ENCODE results near the gene MTR.

MTR gene

DNA sequence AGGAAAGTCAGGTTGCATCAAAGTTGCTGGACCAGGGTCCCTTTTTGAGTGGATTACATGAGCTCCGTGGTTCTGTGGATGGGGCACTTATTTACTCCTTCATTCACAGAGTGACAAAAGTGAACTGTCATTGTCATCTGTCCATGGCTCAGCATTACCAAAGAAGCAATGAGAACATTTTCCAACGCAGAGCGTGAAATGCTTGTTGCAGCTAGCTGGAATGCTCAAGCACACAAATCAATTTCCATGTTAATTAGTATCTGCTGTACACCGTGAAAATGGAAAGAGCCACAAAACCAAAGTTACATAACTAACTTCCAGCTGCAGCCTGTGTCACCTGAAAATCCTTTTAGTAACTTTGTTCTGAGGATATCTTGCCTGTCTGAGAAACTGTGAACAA lies 130.3 kb downstream of the MTR start:
- ATAC-seq = no peak
- no peak for TF ChIP-seq ARNTL (CRISPR knock-in tag; IDR thresholded peaks at IDR 0.05; ENCODE audit: borderline replicate concordance, low read depth)

DNA sequence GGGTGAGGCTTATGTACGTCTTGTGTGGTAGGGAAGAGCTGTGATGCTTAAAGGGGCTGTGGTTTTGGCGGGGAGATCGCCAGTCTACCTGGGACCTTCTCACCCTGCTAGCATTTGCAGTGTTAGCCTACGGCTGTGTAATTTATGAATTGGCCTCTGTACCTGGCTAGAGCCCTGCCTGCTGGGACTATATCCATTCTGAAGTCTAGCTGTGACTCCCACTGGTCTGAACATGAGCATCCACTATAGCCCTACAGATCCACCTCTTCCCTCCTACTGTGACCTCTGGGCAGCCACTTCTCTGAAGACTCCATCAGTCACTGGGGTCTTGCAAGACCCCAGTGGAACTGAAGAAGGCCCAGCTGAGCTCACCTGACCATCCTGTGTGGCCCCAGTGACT lies 135.4 kb downstream of the MTR start:
- TF ChIP-seq SNAI2 (CRISPR knock-in tag; IDR thresholded peaks at IDR 0.05) (no peak), ESRRG (CRISPR knock-in tag; IDR thresholded peaks at IDR 0.05) (no peak), ZFP3 (CRISPR knock-in tag; IDR thresholded peaks at IDR 0.05) (no peak), PPARA (CRISPR knock-in tag; IDR thresholded peaks at IDR 0.05; ENCODE audit: borderline replicate concordance) (no peak), OSR1 (CRISPR knock-in tag; IDR thresholded peaks at IDR 0.05) (no peak), ARNTL (CRISPR knock-in tag; IDR thresholded peaks at IDR 0.05; ENCODE audit: borderline replicate concordance, low read depth) (no peak), ISL1 (CRISPR knock-in tag; IDR thresholded peaks at IDR 0.05) (no peak)
- TF ChIP-seq, protein P1, sequence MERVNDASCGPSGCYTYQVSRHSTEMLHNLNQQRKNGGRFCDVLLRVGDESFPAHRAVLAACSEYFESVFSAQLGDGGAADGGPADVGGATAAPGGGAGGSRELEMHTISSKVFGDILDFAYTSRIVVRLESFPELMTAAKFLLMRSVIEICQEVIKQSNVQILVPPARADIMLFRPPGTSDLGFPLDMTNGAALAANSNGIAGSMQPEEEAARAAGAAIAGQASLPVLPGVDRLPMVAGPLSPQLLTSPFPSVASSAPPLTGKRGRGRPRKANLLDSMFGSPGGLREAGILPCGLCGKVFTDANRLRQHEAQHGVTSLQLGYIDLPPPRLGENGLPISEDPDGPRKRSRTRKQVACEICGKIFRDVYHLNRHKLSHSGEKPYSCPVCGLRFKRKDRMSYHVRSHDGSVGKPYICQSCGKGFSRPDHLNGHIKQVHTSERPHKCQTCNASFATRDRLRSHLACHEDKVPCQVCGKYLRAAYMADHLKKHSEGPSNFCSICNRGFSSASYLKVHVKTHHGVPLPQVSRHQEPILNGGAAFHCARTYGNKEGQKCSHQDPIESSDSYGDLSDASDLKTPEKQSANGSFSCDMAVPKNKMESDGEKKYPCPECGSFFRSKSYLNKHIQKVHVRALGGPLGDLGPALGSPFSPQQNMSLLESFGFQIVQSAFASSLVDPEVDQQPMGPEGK (CRISPR knock-in tag; IDR thresholded peaks at IDR 0.05; ENCODE audit: borderline replicate concordance) = no peak
- TF ChIP-seq, protein P2, sequence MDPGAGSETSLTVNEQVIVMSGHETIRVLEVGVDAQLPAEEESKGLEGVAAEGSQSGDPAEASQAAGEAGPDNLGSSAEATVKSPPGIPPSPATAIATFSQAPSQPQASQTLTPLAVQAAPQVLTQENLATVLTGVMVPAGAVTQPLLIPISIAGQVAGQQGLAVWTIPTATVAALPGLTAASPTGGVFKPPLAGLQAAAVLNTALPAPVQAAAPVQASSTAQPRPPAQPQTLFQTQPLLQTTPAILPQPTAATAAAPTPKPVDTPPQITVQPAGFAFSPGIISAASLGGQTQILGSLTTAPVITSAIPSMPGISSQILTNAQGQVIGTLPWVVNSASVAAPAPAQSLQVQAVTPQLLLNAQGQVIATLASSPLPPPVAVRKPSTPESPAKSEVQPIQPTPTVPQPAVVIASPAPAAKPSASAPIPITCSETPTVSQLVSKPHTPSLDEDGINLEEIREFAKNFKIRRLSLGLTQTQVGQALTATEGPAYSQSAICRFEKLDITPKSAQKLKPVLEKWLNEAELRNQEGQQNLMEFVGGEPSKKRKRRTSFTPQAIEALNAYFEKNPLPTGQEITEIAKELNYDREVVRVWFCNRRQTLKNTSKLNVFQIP (CRISPR knock-in tag; IDR thresholded peaks at IDR 0.05; ENCODE audit: borderline replicate concordance, low read depth) = no peak
- ATAC-seq = no peak

DNA sequence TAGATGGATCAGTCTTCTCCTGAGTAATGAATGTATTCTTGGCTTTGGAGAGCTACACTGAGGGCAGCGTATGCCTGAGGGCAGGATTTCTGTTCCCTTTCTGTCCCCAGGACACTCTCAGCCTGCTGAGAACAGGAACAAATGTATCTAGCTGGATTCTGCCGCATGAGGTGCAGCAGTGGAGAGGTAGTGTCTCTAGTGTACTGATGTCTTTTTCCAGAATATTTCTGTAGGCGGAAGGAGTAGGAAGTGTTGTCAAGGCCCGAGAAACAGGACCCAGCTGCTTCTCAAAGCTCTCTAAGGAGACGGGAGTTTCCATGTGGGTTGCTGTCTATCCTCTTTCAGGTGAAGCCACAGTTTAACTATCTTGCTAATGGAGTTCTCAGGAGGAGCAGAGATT lies 143.7 kb downstream of the MTR start:
- no peak for TF ChIP-seq TOX (CRISPR knock-in tag; IDR thresholded peaks at IDR 0.05; ENCODE audit: borderline replicate concordance)
- no peak for TF ChIP-seq ZNF565 (CRISPR knock-in tag; conservative IDR thresholded peaks at IDR 0.05; ENCODE audit: low read depth)
- TF ChIP-seq PPARA (CRISPR knock-in tag; IDR thresholded peaks at IDR 0.05; ENCODE audit: borderline replicate concordance) = no peak
- ATAC-seq = no peak

DNA sequence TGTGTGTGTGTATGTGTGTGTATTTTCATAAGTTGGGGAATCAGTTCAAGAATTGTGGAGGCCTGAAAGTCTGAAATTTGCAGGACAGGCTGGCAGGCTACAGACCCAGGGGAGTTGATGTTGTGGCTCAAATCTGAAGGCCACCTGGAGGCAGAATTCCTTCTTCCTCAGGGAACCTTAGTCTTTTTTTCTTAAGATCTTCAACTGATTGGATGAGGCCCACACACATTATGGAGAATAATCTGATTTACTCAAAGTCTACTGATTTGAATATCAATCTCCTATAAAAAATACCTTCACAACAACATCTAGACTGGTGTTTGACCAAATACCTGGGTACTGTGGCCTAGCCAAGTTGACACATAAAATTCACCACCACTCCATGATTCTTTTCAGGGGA lies 147.3 kb downstream of the MTR start:
- no peak for ATAC-seq
- TF ChIP-seq RARB (CRISPR knock-in tag; IDR thresholded peaks at IDR 0.05) (no peak), GLIS3 (CRISPR knock-in tag; IDR thresholded peaks at IDR 0.05) (no peak), ZFP3 (CRISPR knock-in tag; IDR thresholded peaks at IDR 0.05) (no peak), ZC3H10 (CRISPR knock-in tag; IDR thresholded peaks at IDR 0.05) (no peak)
- TF ChIP-seq, protein P1 (CRISPR knock-in tag; IDR thresholded peaks at IDR 0.05; ENCODE audit: borderline replicate concordance) = no peak

DNA sequence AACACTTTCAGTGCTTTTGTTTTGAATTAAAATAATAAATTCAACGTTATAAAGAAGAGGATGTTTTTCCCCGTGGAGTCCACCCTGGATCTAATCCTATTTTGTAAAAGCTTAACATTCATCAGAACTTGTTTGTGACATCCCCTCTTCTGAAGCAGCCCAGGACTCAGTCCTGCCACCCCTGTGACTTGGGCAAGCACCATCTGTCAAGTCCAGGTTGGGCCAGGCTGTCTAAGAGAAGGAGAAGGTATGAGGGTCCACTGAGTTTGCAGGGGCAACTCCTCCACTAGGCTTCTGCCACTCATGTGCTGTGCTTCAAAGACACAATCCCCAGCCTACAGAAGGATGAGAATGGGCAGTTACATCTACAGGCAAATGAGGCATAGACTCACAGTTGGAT lies 149.5 kb downstream of the MTR start:
- TF ChIP-seq ZNF8 (CRISPR knock-in tag; IDR thresholded peaks at IDR 0.05) (no peak), CREB5 (CRISPR knock-in tag; IDR thresholded peaks at IDR 0.05; ENCODE audit: low read depth) (no peak), ESRRG (CRISPR knock-in tag; IDR thresholded peaks at IDR 0.05) (no peak), ZC3H10 (CRISPR knock-in tag; IDR thresholded peaks at IDR 0.05) (no peak)

GRCh38 chr1:236945002-236945401 lies 149.9 kb downstream of the MTR start:
- ATAC-seq = no peak
- no peak for TF ChIP-seq BACH2 (CRISPR knock-in tag; IDR thresholded peaks at IDR 0.05; ENCODE audit: borderline replicate concordance)
- no peak for TF ChIP-seq CSRNP3 (CRISPR knock-in tag; IDR thresholded peaks at IDR 0.05)
- TF ChIP-seq, protein P3, sequence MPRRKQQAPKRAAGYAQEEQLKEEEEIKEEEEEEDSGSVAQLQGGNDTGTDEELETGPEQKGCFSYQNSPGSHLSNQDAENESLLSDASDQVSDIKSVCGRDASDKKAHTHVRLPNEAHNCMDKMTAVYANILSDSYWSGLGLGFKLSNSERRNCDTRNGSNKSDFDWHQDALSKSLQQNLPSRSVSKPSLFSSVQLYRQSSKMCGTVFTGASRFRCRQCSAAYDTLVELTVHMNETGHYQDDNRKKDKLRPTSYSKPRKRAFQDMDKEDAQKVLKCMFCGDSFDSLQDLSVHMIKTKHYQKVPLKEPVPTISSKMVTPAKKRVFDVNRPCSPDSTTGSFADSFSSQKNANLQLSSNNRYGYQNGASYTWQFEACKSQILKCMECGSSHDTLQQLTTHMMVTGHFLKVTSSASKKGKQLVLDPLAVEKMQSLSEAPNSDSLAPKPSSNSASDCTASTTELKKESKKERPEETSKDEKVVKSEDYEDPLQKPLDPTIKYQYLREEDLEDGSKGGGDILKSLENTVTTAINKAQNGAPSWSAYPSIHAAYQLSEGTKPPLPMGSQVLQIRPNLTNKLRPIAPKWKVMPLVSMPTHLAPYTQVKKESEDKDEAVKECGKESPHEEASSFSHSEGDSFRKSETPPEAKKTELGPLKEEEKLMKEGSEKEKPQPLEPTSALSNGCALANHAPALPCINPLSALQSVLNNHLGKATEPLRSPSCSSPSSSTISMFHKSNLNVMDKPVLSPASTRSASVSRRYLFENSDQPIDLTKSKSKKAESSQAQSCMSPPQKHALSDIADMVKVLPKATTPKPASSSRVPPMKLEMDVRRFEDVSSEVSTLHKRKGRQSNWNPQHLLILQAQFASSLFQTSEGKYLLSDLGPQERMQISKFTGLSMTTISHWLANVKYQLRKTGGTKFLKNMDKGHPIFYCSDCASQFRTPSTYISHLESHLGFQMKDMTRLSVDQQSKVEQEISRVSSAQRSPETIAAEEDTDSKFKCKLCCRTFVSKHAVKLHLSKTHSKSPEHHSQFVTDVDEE (CRISPR knock-in tag; IDR thresholded peaks at IDR 0.05) = no peak
- no peak for TF ChIP-seq ZNF565 (CRISPR knock-in tag; conservative IDR thresholded peaks at IDR 0.05; ENCODE audit: low read depth)

More for the DNA sequence above, 149.5 kb downstream of the MTR start:
- ATAC-seq = no peak

Data from SK-N-SH treated with all-trans-retinoic acid at 6 μM for 48 hours (cell line).